Testis (tissue), 3 donors: ENCODE data around the gene ERC1. TPM values are rescaled to one million over a fixed set of nuclear protein-coding genes. Genes with fewer than 3 reads are reported as not detected.

Source experiments
- DNase-seq: peaks from one replicate; pipeline ENCODE4 v3.0.0-alpha.2; 2019
- H3K27ac ChIP-seq, 2 donors: fragments of 200-600 bp; sonication (generic); one replicate each; pipeline ENCODE4 v1.5.1; 2019
- H3K27me3 ChIP-seq: fragments of 200-600 bp; sonication (generic); one replicate; pipeline ENCODE4 v1.5.1; 2019
- H3K36me3 ChIP-seq: fragments of 200-600 bp; sonication (generic); one replicate; pipeline ENCODE4 v1.5.1; 2017; ENCODE audit warnings: low read depth; ENCODE audit errors: missing control alignments
- H3K4me1 ChIP-seq: fragments of 200-600 bp; sonication (generic); one replicate; pipeline ENCODE4 v1.5.1; 2019
- H3K4me3 ChIP-seq, 2 donors: fragments of 200-600 bp; sonication (generic); one replicate each; pipeline ENCODE4 v1.5.1; 2017 to 2019
- H3K9me3 ChIP-seq: fragments of 200-600 bp; sonication (generic); one replicate; pipeline ENCODE4 v1.5.1; 2017
- POLR2A ChIP-seq: fragments of 450-650 bp; IDR thresholded peaks from one replicate; pipeline ENCODE4 v1.6.1; 2017; ENCODE audit warnings: antibody characterized with exemption, mild to moderate bottlenecking, moderate library complexity
- WGBS, 2 donors: methylation state at CpG; one replicate each; pipeline ENCODE4 v1.1.5; 2018; 5-methylcytosine and 5-hydroxymethylcytosine counted together
- intact Hi-C: fragments of 100-400 bp; cut with DNase I; formaldehyde crosslinking; loops from one replicate; pipeline ENCODE4 v1.15.1; 2023; ENCODE audit warnings: low total_unique reads
- polyA plus RNA-seq: library from polyadenylated mRNA; stranded (reverse); fragments of 350-450 nt; fragmentation: Illumina TruSeq; extraction: RNeasy Lipid Tissue Mini Kit (QIAGEN cat#74804); gene quantifications from one replicate; pipeline ENCODE4 v1.2.3, GENCODE V29; 2014; ENCODE audit warnings: low read depth, low replicate concordance; ENCODE audit not compliant: insufficient read depth
- total RNA-seq, 2 donors: library from RNA; depleted of rRNA; stranded (reverse); fragments of >200 nt; gene quantifications; one replicate each; pipeline ENCODE4 v1.2.3, GENCODE V29; 2016
- TF ChIP-seq, protein P1 (sequence below), 3 experiments: fragments of 450-650 bp in 2 of 3; fragments of 200-600 bp in 1 of 3; sonication (generic) in 1 of 3; IDR thresholded peaks; one replicate each; pipeline ENCODE4 v1.5.1; 2016 to 2019; ENCODE audit warnings: antibody characterized with exemption in 3 of 3, mild to moderate bottlenecking in 2 of 3, moderate library complexity in 1 of 3

Gene ERC1
- total and polyA plus RNA-seq, 3 donors from 2014 or later, result 25.8 to 109 (median 106) TPM

DNA sequence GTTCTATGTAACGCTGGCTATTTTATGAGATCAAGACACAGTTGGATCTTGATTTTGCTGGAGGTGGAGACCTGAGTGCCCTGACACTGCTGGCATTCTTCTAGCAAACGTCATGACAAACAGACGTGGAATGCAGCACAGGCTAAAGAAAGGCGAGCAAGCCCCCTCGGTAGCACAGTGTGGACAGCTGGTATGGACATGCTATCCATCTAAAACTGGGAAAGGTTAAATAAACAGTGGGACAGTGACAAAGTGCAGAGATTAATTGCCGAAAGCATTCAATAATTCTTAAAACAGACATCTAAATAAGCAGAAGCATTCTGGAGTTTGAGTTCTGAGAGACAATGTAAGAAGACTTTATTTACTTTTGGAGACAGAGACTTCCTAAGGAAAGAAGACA, 366.1 kb downstream of the ERC1 start:
- H3K27ac ChIP-seq, result no peak overlapping the region
- no peak for DNase-seq
- no peak for TF ChIP-seq POLR2A
- TF ChIP-seq, protein P1, sequence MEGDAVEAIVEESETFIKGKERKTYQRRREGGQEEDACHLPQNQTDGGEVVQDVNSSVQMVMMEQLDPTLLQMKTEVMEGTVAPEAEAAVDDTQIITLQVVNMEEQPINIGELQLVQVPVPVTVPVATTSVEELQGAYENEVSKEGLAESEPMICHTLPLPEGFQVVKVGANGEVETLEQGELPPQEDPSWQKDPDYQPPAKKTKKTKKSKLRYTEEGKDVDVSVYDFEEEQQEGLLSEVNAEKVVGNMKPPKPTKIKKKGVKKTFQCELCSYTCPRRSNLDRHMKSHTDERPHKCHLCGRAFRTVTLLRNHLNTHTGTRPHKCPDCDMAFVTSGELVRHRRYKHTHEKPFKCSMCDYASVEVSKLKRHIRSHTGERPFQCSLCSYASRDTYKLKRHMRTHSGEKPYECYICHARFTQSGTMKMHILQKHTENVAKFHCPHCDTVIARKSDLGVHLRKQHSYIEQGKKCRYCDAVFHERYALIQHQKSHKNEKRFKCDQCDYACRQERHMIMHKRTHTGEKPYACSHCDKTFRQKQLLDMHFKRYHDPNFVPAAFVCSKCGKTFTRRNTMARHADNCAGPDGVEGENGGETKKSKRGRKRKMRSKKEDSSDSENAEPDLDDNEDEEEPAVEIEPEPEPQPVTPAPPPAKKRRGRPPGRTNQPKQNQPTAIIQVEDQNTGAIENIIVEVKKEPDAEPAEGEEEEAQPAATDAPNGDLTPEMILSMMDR (IDR thresholded peaks at IDR 0.05), result no peak
- no peak overlapping the region for H3K4me3 ChIP-seq
- WGBS, 2 donors, result 64 to 75% methylated on average over 6 of the region's 6 CpGs
- intact Hi-C loops, result no loop called here
- H3K9me3 ChIP-seq, result no peaks in the 10 kb centered on the region
- H3K27me3 ChIP-seq, result no peaks in the 10 kb centered on the region
- no peaks in the 10 kb centered on the region for H3K36me3 ChIP-seq
- no peaks in the 10 kb centered on the region for H3K4me1 ChIP-seq

DNA sequence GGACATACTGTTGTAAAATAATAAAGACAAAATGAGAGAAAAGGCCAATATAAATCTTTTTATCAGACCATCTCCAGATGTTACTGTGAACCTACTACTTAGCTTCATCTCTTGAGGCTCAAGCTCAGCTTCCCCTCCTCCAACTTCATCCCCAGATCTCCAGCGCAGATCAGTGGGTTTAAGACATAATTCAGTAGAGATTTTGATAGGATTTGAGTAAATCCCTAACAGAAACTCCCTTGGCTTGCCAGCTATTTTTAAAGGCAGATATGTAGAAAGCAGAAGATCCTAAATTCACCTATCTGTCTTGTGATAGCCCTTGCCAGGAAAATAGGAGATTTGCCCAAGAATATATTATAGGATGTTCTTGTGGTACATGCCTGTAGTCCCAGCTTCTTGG, 366.7 kb downstream of the ERC1 start:
- intact Hi-C loops, result no loop called here
- TF ChIP-seq, protein P1 (IDR thresholded peaks at IDR 0.05), result no peak
- no peak for TF ChIP-seq POLR2A
- DNase-seq, result no peak
- Histone ChIP-seq H3K27me3 (no peaks in the 10 kb centered on the region), H3K36me3 (no peaks in the 10 kb centered on the region), H3K27ac (no peak overlapping the region), H3K4me1 (no peaks in the 10 kb centered on the region), H3K4me3 (no peak overlapping the region), H3K9me3 (no peaks in the 10 kb centered on the region)
- 90 to 92% methylated on average over 1 of the region's 1 CpG for WGBS, 2 donors

- Histone ChIP-seq H3K4me1 (no peaks in the 10 kb centered on the region), H3K36me3 (no peaks in the 10 kb centered on the region), H3K27me3 (no peaks in the 10 kb centered on the region), H3K9me3 (no peaks in the 10 kb centered on the region), H3K27ac (no peak overlapping the region), H3K4me3 (no peak overlapping the region)
- intact Hi-C loops, result no loop called here
- TF ChIP-seq, protein P1 (IDR thresholded peaks at IDR 0.05), result no peak
- TF ChIP-seq POLR2A, result no peak
- no peak for DNase-seq
- 77 to 91% methylated on average over 2 of the region's 2 CpGs for WGBS, 2 donors
Measured at GRCh38 chr12:1360441-1361210, 369.6 kb downstream of the ERC1 start.

- TF ChIP-seq, protein P1 (IDR thresholded peaks at IDR 0.05), result no peak
- no peak for TF ChIP-seq POLR2A
- no peak for DNase-seq
- intact Hi-C loops, result no loop called here
- Histone ChIP-seq H3K36me3 (no peaks in the 10 kb centered on the region), H3K4me3 (no peak overlapping the region), H3K9me3 (no peaks in the 10 kb centered on the region), H3K27me3 (no peaks in the 10 kb centered on the region), H3K27ac (no peak overlapping the region), H3K4me1 (no peaks in the 10 kb centered on the region)
- 87 to 92% methylated on average over 6 of the region's 6 CpGs for WGBS, 2 donors
Measured at GRCh38 chr12:1362143-1362662, 371.2 kb downstream of the ERC1 start.

GRCh38 chr12:1365703-1366102, 374.7 kb downstream of the ERC1 start:
- no peak for DNase-seq
- 86 to 98% methylated on average over 1 of the region's 1 CpG for WGBS, 2 donors
- H3K27me3 ChIP-seq, result no peaks in the 10 kb centered on the region
- no peak overlapping the region for H3K27ac ChIP-seq
- H3K4me1 ChIP-seq, result no peaks in the 10 kb centered on the region
- no peaks in the 10 kb centered on the region for H3K36me3 ChIP-seq
- no peaks in the 10 kb centered on the region for H3K9me3 ChIP-seq
- TF ChIP-seq, protein P1 (IDR thresholded peaks at IDR 0.05), result no peak
- no peak for TF ChIP-seq POLR2A
- intact Hi-C loops, result no loop called here
- no peak overlapping the region for H3K4me3 ChIP-seq
